HepG2 (cell line): ENCODE results near the gene PATL2. TPM values are rescaled to one million over a fixed set of nuclear protein-coding genes. Genes with fewer than 3 reads are reported as not detected.

Source experiments
- ATF7-NPFF ChIP-seq: sonication (generic); formaldehyde crosslinking; IDR thresholded peaks from 2 replicates; pipeline ENCODE4 v1.8.1; 2023; ENCODE audit warnings: mild to moderate bottlenecking, low read depth, missing genetic modification reagents, moderate library complexity
- FOXA1 ChIP-seq, 2 experiments: fragments of 450-650 bp in 1 of 2; sonication (generic) in 1 of 2; formaldehyde crosslinking in 1 of 2; IDR thresholded peaks; 2 replicates each; pipeline versions ENCODE4 v1.4.0 to v1.6.1; 2016 to 2020; ENCODE audit warnings: missing genetic modification reagents in 1 of 2
- HMG20A ChIP-seq: IDR thresholded peaks from 2 replicates; pipeline ENCODE4 v1.6.1; 2016; ENCODE audit warnings: borderline replicate concordance
- HNF4G ChIP-seq, 2 experiments: sonication (generic) in 1 of 2; formaldehyde crosslinking in 1 of 2; IDR thresholded peaks; 2 replicates each; pipeline versions ENCODE4 v1.4.0 to v1.6.1; 2011 to 2020; ENCODE audit warnings: borderline replicate concordance in 2 of 2, low read depth in 2 of 2, mild to moderate bottlenecking in 2 of 2, low read length in 1 of 2, missing genetic modification reagents in 1 of 2, moderate library complexity in 1 of 2
- HNRNPH1 ChIP-seq: fragments of 200-400 bp; formaldehyde crosslinking; optimal IDR thresholded peaks from 2 replicates; pipeline ENCODE3; 2017; ENCODE audit warnings: mild to moderate bottlenecking, low read depth, low read length
- KLF11 ChIP-seq: IDR thresholded peaks from 2 replicates; pipeline ENCODE4 v1.6.1; 2016; ENCODE audit warnings: missing compliant biosample characterization
- POGZ ChIP-seq: sonication (generic); formaldehyde crosslinking; IDR thresholded peaks from 2 replicates; pipeline ENCODE4 v1.4.0; 2020; ENCODE audit warnings: mild to moderate bottlenecking, missing genetic modification reagents
- SMAD3 ChIP-seq: sonication (generic); formaldehyde crosslinking; IDR thresholded peaks from 2 replicates; pipeline ENCODE4 v1.4.0; 2020; ENCODE audit warnings: missing genetic modification reagents
- SNAPC2 ChIP-seq: sonication (generic); formaldehyde crosslinking; IDR thresholded peaks from 2 replicates; pipeline ENCODE4 v1.8.1; 2022; ENCODE audit warnings: mild to moderate bottlenecking, missing genetic modification reagents
- SP4 ChIP-seq: sonication (generic); formaldehyde crosslinking; IDR thresholded peaks from 2 replicates; pipeline ENCODE4 v1.8.1; 2023; ENCODE audit warnings: mild to moderate bottlenecking, missing genetic modification reagents
- TAF1 ChIP-seq: sonication (generic); formaldehyde crosslinking; IDR thresholded peaks from 2 replicates; pipeline ENCODE4 v1.4.0; 2020; ENCODE audit warnings: missing genetic modification reagents
- TEAD2 ChIP-seq: sonication (generic); formaldehyde crosslinking; IDR thresholded peaks from 2 replicates; pipeline ENCODE4 v1.9.0; 2021; ENCODE audit warnings: missing genetic modification reagents
- THAP9 ChIP-seq: sonication (generic); formaldehyde crosslinking; IDR thresholded peaks from 2 replicates; pipeline ENCODE4; 2020; ENCODE audit warnings: missing genetic modification reagents, mild to moderate bottlenecking, borderline replicate concordance
- UBTF ChIP-seq: sonication (generic); formaldehyde crosslinking; IDR thresholded peaks from 2 replicates; pipeline ENCODE4 v1.4.0; 2020; ENCODE audit warnings: mild to moderate bottlenecking, missing genetic modification reagents
- XBP1 ChIP-seq: sonication (generic); formaldehyde crosslinking; IDR thresholded peaks from 2 replicates; pipeline ENCODE4 v1.5.0; 2020; ENCODE audit warnings: missing genetic modification reagents
- YY1 ChIP-seq: IDR thresholded peaks from 2 replicates; pipeline ENCODE4 v1.6.1; 2011; ENCODE audit warnings: low read length, low read depth, moderate library complexity, mild to moderate bottlenecking; ENCODE audit not compliant: insufficient read depth, insufficient replicate concordance
- ZBTB38 ChIP-seq: sonication (generic); formaldehyde crosslinking; IDR thresholded peaks from 2 replicates; pipeline ENCODE4 v1.5.1; 2020; ENCODE audit warnings: mild to moderate bottlenecking, missing genetic modification reagents
- ZBTB7A ChIP-seq: sonication (generic); formaldehyde crosslinking; IDR thresholded peaks from 2 replicates; pipeline ENCODE4 v1.8.0; 2022; ENCODE audit warnings: mild to moderate bottlenecking, missing genetic modification reagents
- ZIK1 ChIP-seq: sonication (generic); formaldehyde crosslinking; IDR thresholded peaks from 2 replicates; pipeline ENCODE4 v1.5.0; 2020; ENCODE audit warnings: mild to moderate bottlenecking, low read depth, missing genetic modification reagents, borderline replicate concordance
- ZNF468 ChIP-seq: sonication (generic); formaldehyde crosslinking; IDR thresholded peaks from 2 replicates; pipeline ENCODE4 v1.8.0; 2022; ENCODE audit warnings: mild to moderate bottlenecking, moderate library complexity, missing genetic modification reagents
- ZNF709 ChIP-seq: sonication (generic); formaldehyde crosslinking; IDR thresholded peaks from 2 replicates; pipeline ENCODE4 v1.5.0; 2020; ENCODE audit warnings: mild to moderate bottlenecking, missing genetic modification reagents
- ZNF891 ChIP-seq: sonication (generic); formaldehyde crosslinking; IDR thresholded peaks from 2 replicates; pipeline ENCODE4 v1.5.0; 2020; ENCODE audit warnings: mild to moderate bottlenecking, missing genetic modification reagents
- ZSCAN12 ChIP-seq: sonication (generic); formaldehyde crosslinking; IDR thresholded peaks from 2 replicates; pipeline ENCODE4 v1.9.0; 2021; ENCODE audit warnings: mild to moderate bottlenecking, missing genetic modification reagents
- polyA plus RNA-seq, 8 experiments: library from polyadenylated mRNA; depleted of rRNA in 3 of 8; stranded (reverse) in 7 of 8; unstranded in 1 of 8; fragments of >200 nt; fragmentation: Illumina TruSeq in 4 of 8; extraction: Trizol in 4 of 8; gene quantifications; 2 replicates each; pipeline versions ENCODE4 v1.2.1 to v1.2.3, GENCODE V29; 2011 to 2016; ENCODE audit warnings: low read depth in 4 of 8, missing spikeins in 1 of 8, mixed read lengths in 1 of 8; ENCODE audit not compliant: insufficient read depth in 1 of 8
- total RNA-seq, 5 experiments: library from RNA; depleted of rRNA; stranded (reverse); fragments of >200 nt; fragmentation: Illumina TruSeq; extraction: Trizol; gene quantifications; 2 replicates each; pipeline ENCODE4 v1.2.3, GENCODE V29; 2016; ENCODE audit warnings: low read depth in 1 of 5
- TF ChIP-seq, protein P1 (sequence below): sonication (generic); formaldehyde crosslinking; IDR thresholded peaks from 2 replicates; pipeline ENCODE4 v1.5.1; 2020; ENCODE audit warnings: missing genetic modification reagents, mild to moderate bottlenecking, borderline replicate concordance

Gene PATL2
- total and polyA plus RNA-seq, 2 of the 13 experiments (the other 11 are each of a cell fraction or from before 2014, with no cell fraction given) = 0.15 to 0.53 TPM

DNA sequence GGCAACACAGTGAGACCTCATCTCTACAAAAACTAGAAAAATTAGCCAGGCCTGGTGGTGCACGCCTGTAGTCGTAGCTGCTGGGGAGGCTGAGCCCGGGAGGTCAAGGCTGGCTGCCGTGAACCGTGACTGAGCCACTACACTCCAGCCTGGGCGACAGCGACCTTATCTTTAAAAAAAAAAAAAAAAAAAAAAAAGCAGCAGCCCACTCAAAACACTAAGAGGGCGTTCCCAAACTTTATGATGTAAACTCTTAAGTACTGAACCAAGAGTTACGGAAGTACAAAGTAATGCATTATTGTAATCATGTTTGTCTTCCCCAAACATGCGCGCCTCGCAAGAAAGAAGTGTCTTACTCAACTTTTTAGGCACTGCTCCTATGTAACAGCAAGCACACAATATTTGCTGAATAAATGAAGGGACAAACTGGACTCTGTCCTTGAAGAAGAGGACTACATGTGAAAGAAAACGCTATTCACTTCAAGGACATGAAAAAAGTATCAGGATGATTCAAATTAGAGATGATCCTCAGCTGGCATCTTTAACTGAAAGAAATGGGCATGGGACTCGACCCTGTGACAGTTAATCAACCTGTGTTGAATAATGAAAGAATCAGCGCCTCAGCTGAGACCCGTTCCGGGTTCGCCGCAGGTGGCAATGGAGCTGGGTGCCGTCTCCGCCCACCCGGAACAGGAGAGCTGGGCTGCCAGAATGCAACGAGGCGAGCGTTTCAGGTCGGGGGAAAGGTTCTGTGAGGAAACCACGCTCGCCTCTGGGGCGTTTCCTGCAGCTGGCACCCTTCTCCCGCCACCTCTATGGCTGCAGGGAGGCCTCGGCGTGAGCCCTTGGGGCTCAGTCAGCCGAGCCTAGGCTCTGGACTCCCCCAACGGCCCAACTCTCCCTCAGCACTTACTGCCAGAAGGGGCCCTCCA lies 48.4 kb downstream of the PATL2 start (continued):
- TF ChIP-seq ZNF709 (CRISPR knock-in tag) (no peak), THAP9 (no peak), ZNF891 (CRISPR knock-in tag) (no peak), XBP1 (CRISPR knock-in tag) (0 out of 2 replicates have a peak, but pooled peaks have one; percentile 9), SMAD3 (CRISPR knock-in tag) (peak; percentile 24; the same call in 1 of the 2 replicates), KLF11 (CRISPR knock-in tag) (peak; percentile 5; the same call in 1 of the 2 replicates), UBTF (CRISPR knock-in tag) (no peak), SP4 (CRISPR knock-in tag) (no peak), ZSCAN12 (no peak), HMG20A (CRISPR knock-in tag) (no peak), HNF4G (IDR thresholded peaks at IDR 0.05; ENCODE audit: borderline replicate concordance, low read depth, low read length) (no peak), HNF4G (CRISPR knock-in tag; IDR thresholded peaks at IDR 0.05; ENCODE audit: borderline replicate concordance, low read depth) (no peak), TAF1 (no peak), ZNF468 (CRISPR knock-in tag) (no peak), ZBTB38 (no peak), ATF7-NPFF (no peak), FOXA1 (IDR thresholded peaks at IDR 0.05) (no peak), FOXA1 (CRISPR knock-in tag; IDR thresholded peaks at IDR 0.05) (no peak), HNRNPH1 (no peak), SNAPC2 (CRISPR knock-in tag) (peak; percentile 62; the same call in 1 of the 2 replicates), ZIK1 (CRISPR knock-in tag) (no peak), YY1 (no peak), TEAD2 (no peak), ZBTB7A (CRISPR knock-in tag) (no peak; the same call in 1 of the 2 replicates), POGZ (no peak)
- TF ChIP-seq, protein P1, sequence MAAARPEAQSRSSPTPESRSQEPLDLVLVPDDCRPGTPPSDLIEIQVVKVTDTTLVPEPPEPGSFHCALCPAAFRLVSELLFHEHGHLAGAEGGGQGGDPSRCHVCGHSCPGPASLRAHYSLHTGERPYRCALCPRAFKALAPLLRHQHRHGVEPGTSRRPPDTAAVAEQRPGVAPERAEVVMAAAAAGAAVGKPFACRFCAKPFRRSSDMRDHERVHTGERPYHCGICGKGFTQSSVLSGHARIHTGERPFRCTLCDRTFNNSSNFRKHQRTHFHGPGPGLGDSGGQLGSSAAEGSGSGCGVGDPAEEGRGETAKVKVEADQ (CRISPR knock-in tag) = no peak
